Trophoblast cell (in vitro differentiated cells and primary cell): ENCODE results near the gene FOCAD.
A peak's percentile ranks its signal among the peaks of the same experiment; 100 is the strongest.

Experiments
- DNase-seq, 2 donors: peaks; one replicate each; pipeline ENCODE4 v3.0.0-alpha.2; 2016
- H2AFZ ChIP-seq: 2 replicates; pipeline ENCODE4 v1.6.1; 2013; ENCODE audit warnings: low read length, moderate library complexity, mild to moderate bottlenecking; ENCODE audit not compliant: insufficient read depth, poor library complexity
- H2AK5ac ChIP-seq: 2 replicates; pipeline ENCODE4 v1.6.1; 2013; ENCODE audit warnings: mild to moderate bottlenecking, low read length
- H2BK120ac ChIP-seq: 2 replicates; pipeline ENCODE4 v1.6.1; 2013; ENCODE audit warnings: low read length, mild to moderate bottlenecking, moderate library complexity; ENCODE audit not compliant: insufficient read depth, poor library complexity
- H2BK12ac ChIP-seq: 2 replicates; pipeline ENCODE4 v1.6.1; 2013; ENCODE audit warnings: mild to moderate bottlenecking, low read length, moderate library complexity
- H2BK5ac ChIP-seq: 2 replicates; pipeline ENCODE4 v1.6.1; 2013; ENCODE audit warnings: low read length, low read depth, moderate library complexity, mild to moderate bottlenecking; ENCODE audit not compliant: poor library complexity
- H3K14ac ChIP-seq: 2 replicates; pipeline ENCODE4 v1.6.1; 2013; ENCODE audit warnings: mild to moderate bottlenecking, low read length
- H3K18ac ChIP-seq: 2 replicates; pipeline ENCODE4 v1.6.1; 2013; ENCODE audit warnings: mild to moderate bottlenecking, low read length
- H3K23ac ChIP-seq: 2 replicates; pipeline ENCODE4 v1.6.1; 2013; ENCODE audit warnings: low read length
- H3K27ac ChIP-seq: 2 replicates; pipeline ENCODE4 v1.5.1; 2013; ENCODE audit warnings: low read depth, mild to moderate bottlenecking, inconsistent platforms, low read length, moderate library complexity
- H3K27me3 ChIP-seq: 2 replicates; pipeline ENCODE4 v1.6.1; 2013; ENCODE audit warnings: inconsistent platforms, mild to moderate bottlenecking, low read length, moderate library complexity; ENCODE audit not compliant: insufficient read depth
- H3K36me3 ChIP-seq, 2 experiments: 1 replicate in 1 of 2; 2 replicates in 1 of 2; pipeline ENCODE4 v1.6.1; 2013; ENCODE audit warnings: low read length in 2 of 2, mild to moderate bottlenecking in 2 of 2, moderate library complexity in 1 of 2; ENCODE audit not compliant: insufficient read depth in 2 of 2, control insufficient read depth in 1 of 2
- H3K4ac ChIP-seq: 2 replicates; pipeline ENCODE4 v1.6.1; 2013; ENCODE audit warnings: low read depth, mild to moderate bottlenecking, low read length, moderate library complexity
- H3K4me1 ChIP-seq, 2 experiments: 1 replicate in 1 of 2; 2 replicates in 1 of 2; pipeline ENCODE4 v1.6.1; 2013; ENCODE audit warnings: low read length in 2 of 2, mild to moderate bottlenecking in 2 of 2, moderate library complexity in 1 of 2; ENCODE audit not compliant: insufficient read depth in 2 of 2, control insufficient read depth in 1 of 2
- H3K4me2 ChIP-seq: 2 replicates; pipeline ENCODE4 v1.6.1; 2013; ENCODE audit warnings: inconsistent platforms, mild to moderate bottlenecking, low read length, moderate library complexity
- H3K4me3 ChIP-seq: 2 replicates; pipeline ENCODE4 v1.5.1; 2013; ENCODE audit warnings: mild to moderate bottlenecking, low read depth, low read length, inconsistent platforms
- H3K79me1 ChIP-seq: one replicate; pipeline ENCODE4 v1.6.1; 2013; ENCODE audit warnings: low read length
- H3K79me2 ChIP-seq: 2 replicates; pipeline ENCODE4 v1.6.1; 2013; ENCODE audit warnings: low read length, mild to moderate bottlenecking; ENCODE audit not compliant: control insufficient read depth, insufficient read depth, poor library complexity
- H3K9ac ChIP-seq: 2 replicates; pipeline ENCODE4 v1.6.1; 2013; ENCODE audit warnings: mild to moderate bottlenecking, low read length
- H3K9me3 ChIP-seq: 2 replicates; pipeline ENCODE4 v1.6.1; 2013; ENCODE audit warnings: low read depth, mild to moderate bottlenecking, control low read depth, inconsistent platforms, low read length; ENCODE audit not compliant: insufficient read depth
- H4K12ac ChIP-seq: 2 replicates; pipeline ENCODE4 v1.6.1; 2013; ENCODE audit warnings: low read depth, mild to moderate bottlenecking, low read length, moderate library complexity
- H4K8ac ChIP-seq: 2 replicates; pipeline ENCODE4 v1.6.1; 2013; ENCODE audit warnings: low read depth, mild to moderate bottlenecking, low read length, moderate library complexity
- H4K91ac ChIP-seq: one replicate; pipeline ENCODE4 v1.6.1; 2013; ENCODE audit warnings: low read depth, mild to moderate bottlenecking, low read length, moderate library complexity
- WGBS: extraction: QIAGEN DNeasy Blood & Tissue Kit; methylation state at CpG from one replicate; pipeline ENCODE4 v1.1.7; 2013; ENCODE audit warnings: missing lambda C conversion rate; ENCODE audit not compliant: insufficient read length, insufficient coverage; ENCODE audit errors: extremely low coverage; 5-methylcytosine and 5-hydroxymethylcytosine counted together

Gene FOCAD

DNA sequence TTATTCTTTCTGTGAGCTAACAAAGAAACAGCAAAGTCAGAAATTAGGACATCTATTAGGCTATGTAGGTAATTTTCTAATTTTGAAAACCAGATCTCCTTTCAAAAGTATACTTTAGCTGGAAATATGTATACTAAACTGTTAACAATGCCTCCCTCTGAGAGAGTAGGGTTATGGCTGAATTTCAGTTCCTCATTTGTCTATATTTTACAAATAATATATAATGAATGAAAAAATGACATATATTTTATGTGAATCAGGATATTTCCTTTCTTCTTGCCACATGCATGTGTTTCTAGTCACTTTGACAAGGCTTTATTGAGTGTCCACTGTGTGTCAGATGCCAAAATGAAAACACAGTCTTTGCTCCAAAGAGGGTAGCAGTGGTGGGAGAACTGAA, 331.9 kb downstream of the FOCAD start:
- no peak overlapping the region for H3K27ac ChIP-seq
- no peak overlapping the region for H2BK120ac ChIP-seq
- no peaks in the 10 kb centered on the region for H3K79me1 ChIP-seq
- H3K79me2 ChIP-seq, result no peaks in the 10 kb centered on the region
- no peak overlapping the region for H3K18ac ChIP-seq
- H3K27me3 ChIP-seq, result no peaks in the 10 kb centered on the region
- no peaks in the 10 kb centered on the region for H3K9me3 ChIP-seq
- H3K4ac ChIP-seq, result no peak overlapping the region
- no peaks in the 10 kb centered on the region for H3K4me1 ChIP-seq
- DNase-seq, result no peak
- H3K4me3 ChIP-seq, result no peak overlapping the region
- no peak overlapping the region for H3K14ac ChIP-seq
- no peak overlapping the region for H4K12ac ChIP-seq
- no peak overlapping the region for H3K23ac ChIP-seq
- no peak overlapping the region for H4K91ac ChIP-seq
- no peak overlapping the region for H2AK5ac ChIP-seq
- no peak overlapping the region for H4K8ac ChIP-seq
- no peak overlapping the region for H3K9ac ChIP-seq
- H3K4me2 ChIP-seq, result no peak overlapping the region
- H2BK12ac ChIP-seq, result no peak overlapping the region
- no peak overlapping the region for H2BK5ac ChIP-seq
- no peaks in the 10 kb centered on the region for H3K36me3 ChIP-seq
- no peak overlapping the region for H2AFZ ChIP-seq

DNA sequence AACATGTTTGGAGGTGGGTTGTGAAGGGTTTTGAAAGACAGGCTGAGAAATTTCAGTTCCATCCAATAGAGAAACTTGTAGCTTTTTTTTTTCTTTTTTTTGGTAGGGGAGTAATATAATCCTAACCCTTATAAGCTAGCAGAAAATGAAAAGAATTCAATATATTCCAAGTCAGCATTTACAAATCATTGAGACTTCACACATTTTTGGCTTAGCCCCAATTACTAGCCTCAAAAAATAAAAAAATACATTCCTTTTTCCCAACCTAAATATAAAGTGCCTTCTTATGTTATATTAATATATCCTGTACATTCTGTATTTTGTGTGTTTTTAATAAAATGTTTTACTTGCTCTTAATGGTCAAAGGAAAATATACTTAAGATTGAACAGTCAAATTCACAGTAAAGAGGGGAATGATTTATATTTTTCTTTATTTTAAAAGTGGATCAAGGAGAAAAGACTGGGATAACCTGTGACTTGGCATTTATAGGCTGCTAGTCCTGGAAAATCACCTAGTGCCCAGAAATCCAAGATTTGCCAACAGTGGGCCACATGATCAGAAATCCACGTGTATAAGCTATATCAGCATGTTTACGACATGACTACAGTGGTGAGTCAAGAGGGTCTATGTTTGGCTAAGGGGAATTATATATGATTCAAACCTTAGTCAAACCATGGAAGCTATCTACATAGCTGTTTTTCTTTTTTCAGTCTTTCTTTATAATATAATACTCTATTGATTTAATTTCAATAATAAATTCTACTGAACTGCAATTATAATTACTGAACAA, 332.8 kb downstream of the FOCAD start:
- DNase-seq, result no peak
- Histone ChIP-seq H2BK5ac (no peak overlapping the region), H3K9me3 (no peaks in the 10 kb centered on the region), H3K14ac (no peak overlapping the region), H3K79me2 (no peaks in the 10 kb centered on the region), H3K27ac (no peak overlapping the region), H2BK120ac (no peak overlapping the region), H3K9ac (no peak overlapping the region), H3K4ac (no peak overlapping the region), H3K79me1 (no peaks in the 10 kb centered on the region), H2BK12ac (no peak overlapping the region), H4K12ac (no peak overlapping the region), H3K4me2 (no peak overlapping the region), H2AFZ (no peak overlapping the region), H3K4me1 (no peaks in the 10 kb centered on the region), H3K27me3 (no peaks in the 10 kb centered on the region), H3K23ac (no peak overlapping the region), H3K36me3 (no peaks in the 10 kb centered on the region), H4K91ac (no peak overlapping the region), H2AK5ac (no peak overlapping the region), H4K8ac (no peak overlapping the region), H3K4me3 (no peak overlapping the region), H3K18ac (no peak overlapping the region)
- no CpG with 5 or more reads among the region's 2 CpGs for WGBS

DNA sequence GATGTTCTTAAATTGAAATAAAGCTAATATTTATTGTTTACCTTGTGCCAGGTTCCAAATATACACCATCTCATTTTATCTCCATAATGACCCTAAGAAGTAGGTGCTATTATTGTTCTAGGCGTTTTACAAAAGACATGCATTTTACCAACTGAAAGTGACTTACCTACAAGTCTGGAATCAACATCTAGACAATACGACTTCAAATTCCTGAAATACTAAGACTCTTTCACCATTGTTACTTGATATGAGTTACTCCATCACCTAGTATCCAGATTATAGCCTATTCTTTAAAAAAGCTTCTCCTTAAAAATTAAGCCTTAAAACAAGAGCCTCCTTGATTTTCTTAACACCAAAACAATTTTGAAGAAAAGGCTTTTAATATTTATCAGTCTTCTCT, 334.1 kb downstream of the FOCAD start:
- Histone ChIP-seq H3K79me2 (no peaks in the 10 kb centered on the region), H4K91ac (no peak overlapping the region), H2AK5ac (no peak overlapping the region), H2AFZ (no peak overlapping the region), H3K4ac (no peak overlapping the region), H3K36me3 (no peaks in the 10 kb centered on the region), H3K4me2 (no peak overlapping the region), H2BK120ac (no peak overlapping the region), H4K12ac (no peak overlapping the region), H3K27me3 (no peaks in the 10 kb centered on the region), H3K14ac (no peak overlapping the region), H3K9ac (no peak overlapping the region), H3K79me1 (no peaks in the 10 kb centered on the region), H3K23ac (no peak overlapping the region), H3K9me3 (no peaks in the 10 kb centered on the region), H3K27ac (no peak overlapping the region), H2BK5ac (no peak overlapping the region), H3K4me3 (no peak overlapping the region), H3K4me1 (no peaks in the 10 kb centered on the region), H4K8ac (no peak overlapping the region), H3K18ac (no peak overlapping the region), H2BK12ac (no peak overlapping the region)
- peak in 1 of 2 donors; percentile 23 for DNase-seq
- WGBS, result no CpG with 5 or more reads among the region's 2 CpGs

DNA sequence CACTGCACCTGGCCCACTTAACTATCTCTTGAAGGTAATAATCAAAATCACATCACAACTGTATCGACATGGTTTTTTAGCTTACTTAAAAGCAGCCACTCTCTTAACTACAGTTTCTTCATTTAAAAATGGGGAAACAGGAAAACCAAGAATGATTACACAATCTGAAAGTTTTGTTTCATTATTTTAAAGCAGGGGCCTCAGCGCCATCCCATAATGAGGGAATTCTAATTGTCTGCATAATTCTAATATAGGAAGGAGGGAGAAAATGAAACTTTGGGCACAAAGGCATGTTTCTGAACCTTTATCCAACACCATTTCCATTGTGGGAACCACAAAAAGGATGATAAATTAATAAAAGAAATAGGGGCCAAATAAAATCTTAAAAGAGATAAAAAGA, 339.8 kb downstream of the FOCAD start:
- no peak overlapping the region for H3K23ac ChIP-seq
- no peak overlapping the region for H2BK12ac ChIP-seq
- H2AK5ac ChIP-seq, result no peak overlapping the region
- no peak overlapping the region for H4K8ac ChIP-seq
- H3K79me2 ChIP-seq, result no peaks in the 10 kb centered on the region
- no peaks in the 10 kb centered on the region for H3K9me3 ChIP-seq
- no peak overlapping the region for H4K12ac ChIP-seq
- H3K36me3 ChIP-seq, result peaks cover 0 to 2% of the 10 kb centered on the region in 2 experiments
- no peak overlapping the region for H3K4me2 ChIP-seq
- no peak for DNase-seq
- H3K79me1 ChIP-seq, result no peaks in the 10 kb centered on the region
- no peak overlapping the region for H3K4ac ChIP-seq
- H4K91ac ChIP-seq, result no peak overlapping the region
- H2BK120ac ChIP-seq, result no peak overlapping the region
- no peak overlapping the region for H3K4me3 ChIP-seq
- no peak overlapping the region for H3K27ac ChIP-seq
- H2AFZ ChIP-seq, result no peak overlapping the region
- no peak overlapping the region for H3K14ac ChIP-seq
- WGBS, result no CpG with 5 or more reads among the region's 2 CpGs
- no peaks in the 10 kb centered on the region for H3K27me3 ChIP-seq
- no peak overlapping the region for H3K18ac ChIP-seq
- H2BK5ac ChIP-seq, result no peak overlapping the region
- H3K4me1 ChIP-seq, result peaks cover 0 to 2% of the 10 kb centered on the region in 2 experiments
- H3K9ac ChIP-seq, result no peak overlapping the region
